A673 (cell line): ENCODE measurements around the gene ATG101. TPM values are rescaled to one million over a fixed set of nuclear protein-coding genes. Genes with fewer than 3 reads are reported as not detected.

ENCODE experiments used
- BruUV-seq: library from RNA; stranded (reverse); fragments of 400-500 nt; replicated peaks from 2 replicates; lab custom pipeline; 2021; lab: Mats Ljungman, UMichigan
- CTCF ChIA-PET: fragments of 300-600 bp; sonication (Branson Sonifier 250); formaldehyde crosslinking; loops from one replicate; lab custom pipeline; 2022; ENCODE audit warnings: antibody characterized with exemption; lab: Charles Lee
- POLR2A ChIA-PET: fragments of 300-600 bp; sonication (Branson Sonifier 250); formaldehyde crosslinking; loops from one replicate; lab custom pipeline; 2022; ENCODE audit warnings: antibody characterized with exemption; ENCODE audit not compliant: low non-redundant PET; lab: Charles Lee
- DNase-seq: peaks from one replicate; pipeline ENCODE4 v3.0.0-alpha.2; 2015; ENCODE audit warnings: low spot score
- H3K27ac ChIP-seq: fragments of 200-600 bp; sonication (generic); 2 replicates; pipeline ENCODE4 v1.5.1; 2016; ENCODE audit warnings: mixed run types, low read depth, mild to moderate bottlenecking, mixed read lengths, antibody characterized with exemption, low read length; ENCODE audit not compliant: poor library complexity, severe bottlenecking
- H3K27me3 ChIP-seq: fragments of 200-600 bp; sonication (generic); replicated peaks from 2 replicates; pipeline ENCODE4 v1.6.1; 2017; ENCODE audit warnings: mixed run types, low read depth, mild to moderate bottlenecking, mixed read lengths, antibody characterized with exemption, low read length; ENCODE audit not compliant: insufficient read depth, poor library complexity
- H3K36me3 ChIP-seq: fragments of 200-600 bp; sonication (generic); 2 replicates; pipeline ENCODE4 v1.6.1; 2016; ENCODE audit warnings: mixed run types, mild to moderate bottlenecking, mixed read lengths, antibody characterized with exemption, low read length; ENCODE audit not compliant: insufficient read depth, poor library complexity, severe bottlenecking
- H3K4me1 ChIP-seq: fragments of 200-600 bp; sonication (generic); 2 replicates; pipeline ENCODE4 v1.6.1; 2017; ENCODE audit warnings: mixed run types, mild to moderate bottlenecking, mixed read lengths, antibody characterized with exemption, low read length; ENCODE audit not compliant: insufficient read depth, poor library complexity, severe bottlenecking
- H3K4me3 ChIP-seq: fragments of 200-600 bp; sonication (generic); 2 replicates; pipeline ENCODE4 v1.5.1; 2016; ENCODE audit warnings: low read depth, mixed run types, mild to moderate bottlenecking, mixed read lengths, low read length; ENCODE audit not compliant: poor library complexity, severe bottlenecking
- H3K9me3 ChIP-seq: fragments of 200-600 bp; sonication (generic); 2 replicates; pipeline ENCODE4 v1.6.1; 2016; ENCODE audit warnings: mixed run types, low read depth, mild to moderate bottlenecking, mixed read lengths, antibody characterized with exemption, low read length; ENCODE audit not compliant: poor library complexity, severe bottlenecking
- EZH2 ChIP-seq: fragments of 200-600 bp; sonication (generic); IDR thresholded peaks from 2 replicates; pipeline ENCODE4 v1.6.1; 2017; ENCODE audit warnings: borderline replicate concordance, low read depth, mild to moderate bottlenecking, mixed read lengths, antibody characterized with exemption, low read length; ENCODE audit not compliant: poor library complexity, severe bottlenecking
- intact Hi-C: fragments of 100-400 bp; cut with micrococcal nuclease; formaldehyde crosslinking; loops from one replicate; pipeline ENCODE4 v1.10.0; 2022; ENCODE audit not compliant: unreplicated experiment
- total RNA-seq: library from RNA; stranded (reverse); gene quantifications from 2 replicates; pipeline ENCODE4 v1.2.3, GENCODE V29; 2021
- TF ChIP-seq, protein P1 (sequence below): fragments of 300-800, 200-600 bp; sonication (generic); conservative IDR thresholded peaks from 2 replicates; pipeline ENCODE4 v1.5.1; 2017; ENCODE audit warnings: low read depth, mild to moderate bottlenecking, antibody characterized with exemption, low read length, moderate library complexity, mixed read lengths

The ATG101 gene
- total RNA-seq, 1 experiment from 2014 or later = 52.0 TPM

DNA sequence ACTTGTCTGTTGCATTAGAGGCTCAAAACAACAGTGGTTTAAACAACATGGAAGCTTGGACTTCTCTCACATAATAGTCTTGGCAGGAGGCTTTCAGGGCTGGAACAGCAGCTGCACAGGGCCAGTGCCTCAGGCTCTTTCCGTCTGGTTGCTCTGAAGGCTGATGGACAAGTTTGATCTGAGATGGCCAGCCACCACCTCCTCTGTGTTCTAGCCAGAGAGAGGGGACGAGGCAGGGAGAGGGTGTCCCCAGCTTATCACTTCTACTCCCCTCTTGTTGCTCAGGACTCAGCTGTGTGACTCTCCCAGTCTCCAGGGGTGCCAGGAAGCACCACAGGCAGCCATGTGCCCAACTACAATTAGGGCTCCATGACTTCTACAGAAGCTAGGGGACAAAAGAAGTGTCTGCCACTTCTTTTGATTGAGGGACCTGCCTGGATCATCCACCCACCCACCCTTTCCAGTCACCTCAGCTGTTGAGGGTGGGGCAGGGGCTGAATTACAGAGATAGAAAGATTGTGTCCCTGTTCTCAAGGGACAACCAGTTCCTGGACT is 56.3 kb downstream of the ATG101 start:
- Histone ChIP-seq H3K27ac (no peak overlapping the region), H3K9me3 (no peaks in the 10 kb centered on the region), H3K4me1 (peaks cover 5% of the 10 kb centered on the region), H3K36me3 (no peaks in the 10 kb centered on the region), H3K27me3 (no peaks in the 10 kb centered on the region), H3K4me3 (no peak overlapping the region)
- TF ChIP-seq, protein P1, sequence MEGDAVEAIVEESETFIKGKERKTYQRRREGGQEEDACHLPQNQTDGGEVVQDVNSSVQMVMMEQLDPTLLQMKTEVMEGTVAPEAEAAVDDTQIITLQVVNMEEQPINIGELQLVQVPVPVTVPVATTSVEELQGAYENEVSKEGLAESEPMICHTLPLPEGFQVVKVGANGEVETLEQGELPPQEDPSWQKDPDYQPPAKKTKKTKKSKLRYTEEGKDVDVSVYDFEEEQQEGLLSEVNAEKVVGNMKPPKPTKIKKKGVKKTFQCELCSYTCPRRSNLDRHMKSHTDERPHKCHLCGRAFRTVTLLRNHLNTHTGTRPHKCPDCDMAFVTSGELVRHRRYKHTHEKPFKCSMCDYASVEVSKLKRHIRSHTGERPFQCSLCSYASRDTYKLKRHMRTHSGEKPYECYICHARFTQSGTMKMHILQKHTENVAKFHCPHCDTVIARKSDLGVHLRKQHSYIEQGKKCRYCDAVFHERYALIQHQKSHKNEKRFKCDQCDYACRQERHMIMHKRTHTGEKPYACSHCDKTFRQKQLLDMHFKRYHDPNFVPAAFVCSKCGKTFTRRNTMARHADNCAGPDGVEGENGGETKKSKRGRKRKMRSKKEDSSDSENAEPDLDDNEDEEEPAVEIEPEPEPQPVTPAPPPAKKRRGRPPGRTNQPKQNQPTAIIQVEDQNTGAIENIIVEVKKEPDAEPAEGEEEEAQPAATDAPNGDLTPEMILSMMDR = no peak
- TF ChIP-seq EZH2 = no peak
- BruUV-seq = no TSS peak
- ChIA-PET CTCF (interaction anchor here (5.1 kb wide), 1 partner anchor 101 kb away, joined by 45 read pairs; no protein-coding TSS in a partner anchor), POLR2A (no interaction called here)
- intact Hi-C loops = no loop called here
- DNase-seq = no peak

Other genes with a start within 250 kb of the ATG101 start
- gene FIGNL2, start 221.3 kb upstream of the ATG101 start, total RNA-seq = 0.21 and 0.33 TPM in 2 replicates
- not detected in 2 replicates for gene ANKRD33, start 181.9 kb upstream of the ATG101 start, total RNA-seq
- 0.17 and 0.28 TPM in 2 replicates for gene ACVRL1, start 162.5 kb upstream of the ATG101 start, total RNA-seq
- gene ACVR1B, start 118.3 kb upstream of the ATG101 start, total RNA-seq = 25.5 and 27.4 TPM in 2 replicates
- 4.8 and 5.4 TPM in 2 replicates for gene TAMALIN, start 63.0 kb upstream of the ATG101 start, total RNA-seq
- 12.5 and 19.8 TPM in 2 replicates for gene NR4A1, start 18.5 kb upstream of the ATG101 start, total RNA-seq
- 0.24 and 0.28 TPM in 2 replicates for gene SMIM41, start 9.7 kb downstream of the ATG101 start, total RNA-seq
- gene KRT80, start 122.0 kb downstream of the ATG101 start, total RNA-seq = 0.33 and 1.0 TPM in 2 replicates
- 0.79 and 1.0 TPM in 2 replicates for gene KRT7, start 163.3 kb downstream of the ATG101 start, total RNA-seq
- not detected in 2 replicates for gene KRT86, start 204.7 kb downstream of the ATG101 start, total RNA-seq
- gene KRT81, start 221.6 kb downstream of the ATG101 start, total RNA-seq = 0.20 and 0.30 TPM in 2 replicates